Measurements from ENCODE around the gene EFCAB13.
A peak's percentile ranks its signal among the peaks of the same experiment; 100 is the strongest.

Gene EFCAB13

DNA sequence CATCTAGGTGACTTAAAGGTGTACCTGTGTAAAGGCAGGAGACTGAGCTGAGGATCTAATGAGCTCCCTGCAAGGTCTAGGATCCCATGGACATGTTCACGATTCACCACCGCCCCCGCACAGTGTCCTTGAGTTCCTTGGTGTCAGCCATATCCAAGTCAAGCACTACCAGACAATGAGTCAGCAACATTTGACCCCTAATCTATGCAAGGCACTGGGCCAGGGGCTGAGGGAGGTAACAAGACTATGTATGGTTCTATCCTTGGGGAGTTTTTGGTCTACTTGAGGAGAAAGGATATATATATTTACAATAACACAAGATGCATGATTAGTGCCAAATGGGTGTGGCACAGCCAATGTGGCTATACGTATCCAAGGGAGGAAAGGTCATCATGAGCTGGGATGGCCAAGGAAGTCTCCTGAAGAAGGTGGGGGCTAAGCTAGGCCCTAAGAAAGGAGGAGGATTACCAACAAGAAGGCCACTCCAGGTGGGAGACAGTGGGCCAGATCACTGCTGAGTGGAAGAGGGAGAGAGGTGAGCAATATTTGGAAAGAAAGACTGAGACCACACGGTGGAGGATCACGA is 35.1 kb upstream of the EFCAB13 start:
- no peak overlapping the region for H3K27ac ChIP-seq
- TF ChIP-seq, protein P1, sequence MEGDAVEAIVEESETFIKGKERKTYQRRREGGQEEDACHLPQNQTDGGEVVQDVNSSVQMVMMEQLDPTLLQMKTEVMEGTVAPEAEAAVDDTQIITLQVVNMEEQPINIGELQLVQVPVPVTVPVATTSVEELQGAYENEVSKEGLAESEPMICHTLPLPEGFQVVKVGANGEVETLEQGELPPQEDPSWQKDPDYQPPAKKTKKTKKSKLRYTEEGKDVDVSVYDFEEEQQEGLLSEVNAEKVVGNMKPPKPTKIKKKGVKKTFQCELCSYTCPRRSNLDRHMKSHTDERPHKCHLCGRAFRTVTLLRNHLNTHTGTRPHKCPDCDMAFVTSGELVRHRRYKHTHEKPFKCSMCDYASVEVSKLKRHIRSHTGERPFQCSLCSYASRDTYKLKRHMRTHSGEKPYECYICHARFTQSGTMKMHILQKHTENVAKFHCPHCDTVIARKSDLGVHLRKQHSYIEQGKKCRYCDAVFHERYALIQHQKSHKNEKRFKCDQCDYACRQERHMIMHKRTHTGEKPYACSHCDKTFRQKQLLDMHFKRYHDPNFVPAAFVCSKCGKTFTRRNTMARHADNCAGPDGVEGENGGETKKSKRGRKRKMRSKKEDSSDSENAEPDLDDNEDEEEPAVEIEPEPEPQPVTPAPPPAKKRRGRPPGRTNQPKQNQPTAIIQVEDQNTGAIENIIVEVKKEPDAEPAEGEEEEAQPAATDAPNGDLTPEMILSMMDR (conservative IDR thresholded peaks at IDR 0.05), result no peak

DNA sequence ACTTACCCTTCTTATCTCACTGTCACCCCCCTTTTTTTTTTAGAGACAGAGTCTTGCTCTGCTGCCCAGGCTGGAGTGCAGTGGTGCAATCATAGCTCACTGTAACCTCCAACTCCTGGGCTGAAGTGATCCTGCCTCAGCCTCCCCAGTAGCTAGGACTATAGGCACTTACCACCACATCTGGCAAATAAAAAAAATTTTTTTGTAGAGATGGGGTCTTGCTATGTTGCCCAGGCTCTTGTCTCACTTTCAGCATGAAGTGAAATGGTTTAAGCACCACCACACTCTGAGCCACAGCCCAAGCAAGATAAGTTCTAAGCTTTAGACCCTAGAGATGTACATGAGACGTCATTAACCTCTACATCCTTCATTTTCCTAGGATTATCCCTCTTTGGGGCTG is 34.5 kb upstream of the EFCAB13 start:
- TF ChIP-seq, protein P1 (conservative IDR thresholded peaks at IDR 0.05), result no peak
- H3K27ac ChIP-seq, result no peak overlapping the region

DNA sequence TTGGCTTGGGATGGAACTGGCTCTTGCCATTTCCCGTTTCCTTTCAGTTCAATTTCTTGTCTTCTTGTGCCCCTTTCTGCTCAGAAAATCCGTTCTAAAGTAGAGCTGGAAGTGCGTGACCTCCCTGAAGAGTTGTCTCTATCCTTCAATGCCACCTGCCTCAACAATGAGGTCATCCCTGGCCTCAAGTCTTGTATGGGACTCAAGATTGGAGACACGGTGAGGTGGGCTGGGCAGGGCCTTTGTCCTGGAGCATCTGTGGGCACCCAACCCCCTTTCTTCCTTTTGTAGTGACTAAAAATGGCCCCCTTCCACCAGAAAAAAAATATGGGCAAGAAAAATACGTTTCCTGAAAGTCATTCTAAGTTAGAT is 32.9 kb upstream of the EFCAB13 start:
- TF ChIP-seq, protein P1 (conservative IDR thresholded peaks at IDR 0.05), result no peak
- H3K27ac ChIP-seq, result peak overlapping the region; percentile 72

DNA sequence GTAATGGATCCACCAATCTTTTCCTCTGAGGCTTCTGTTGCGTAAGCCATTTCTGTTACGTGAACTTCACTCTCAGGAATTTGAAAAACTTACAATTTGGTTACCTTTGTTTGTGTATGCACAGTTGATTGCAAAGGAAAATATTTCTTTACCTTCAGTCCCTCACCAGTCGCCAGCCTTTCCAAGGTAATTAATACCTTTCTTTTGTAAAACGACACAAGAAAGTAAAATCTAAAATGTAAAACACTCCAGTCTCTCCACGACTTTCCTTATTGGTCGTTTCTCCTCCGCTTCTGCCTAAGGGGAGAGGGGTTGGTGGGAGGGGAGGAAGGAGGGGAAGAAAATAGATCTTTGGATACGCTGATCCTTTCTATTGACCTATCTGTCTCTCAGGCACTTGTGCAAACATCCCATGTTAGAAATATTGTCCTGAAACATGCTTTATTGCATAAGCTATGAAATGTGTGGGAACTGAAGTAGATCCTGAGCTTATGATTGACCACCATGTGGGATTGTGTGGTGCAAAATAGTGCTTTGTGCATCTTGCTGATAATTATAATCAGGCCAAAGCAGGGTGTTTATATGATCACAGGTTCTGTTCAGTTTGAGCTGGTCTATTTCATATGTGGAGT is 32.4 kb upstream of the EFCAB13 start:
- H3K27ac ChIP-seq, result peak overlapping the region; percentile 72
- TF ChIP-seq, protein P1 (conservative IDR thresholded peaks at IDR 0.05), result no peak

DNA sequence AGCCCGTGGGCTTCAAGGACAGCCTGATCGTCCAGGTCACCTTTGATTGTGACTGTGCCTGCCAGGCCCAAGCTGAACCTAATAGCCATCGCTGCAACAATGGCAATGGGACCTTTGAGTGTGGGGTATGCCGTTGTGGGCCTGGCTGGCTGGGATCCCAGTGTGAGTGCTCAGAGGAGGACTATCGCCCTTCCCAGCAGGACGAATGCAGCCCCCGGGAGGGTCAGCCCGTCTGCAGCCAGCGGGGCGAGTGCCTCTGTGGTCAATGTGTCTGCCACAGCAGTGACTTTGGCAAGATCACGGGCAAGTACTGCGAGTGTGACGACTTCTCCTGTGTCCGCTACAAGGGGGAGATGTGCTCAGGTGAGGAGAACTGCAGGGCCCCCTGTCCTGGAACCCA is 31.5 kb upstream of the EFCAB13 start:
- TF ChIP-seq, protein P1 (conservative IDR thresholded peaks at IDR 0.05), result no peak
- H3K27ac ChIP-seq, result peak overlapping the region; percentile 72

DNA sequence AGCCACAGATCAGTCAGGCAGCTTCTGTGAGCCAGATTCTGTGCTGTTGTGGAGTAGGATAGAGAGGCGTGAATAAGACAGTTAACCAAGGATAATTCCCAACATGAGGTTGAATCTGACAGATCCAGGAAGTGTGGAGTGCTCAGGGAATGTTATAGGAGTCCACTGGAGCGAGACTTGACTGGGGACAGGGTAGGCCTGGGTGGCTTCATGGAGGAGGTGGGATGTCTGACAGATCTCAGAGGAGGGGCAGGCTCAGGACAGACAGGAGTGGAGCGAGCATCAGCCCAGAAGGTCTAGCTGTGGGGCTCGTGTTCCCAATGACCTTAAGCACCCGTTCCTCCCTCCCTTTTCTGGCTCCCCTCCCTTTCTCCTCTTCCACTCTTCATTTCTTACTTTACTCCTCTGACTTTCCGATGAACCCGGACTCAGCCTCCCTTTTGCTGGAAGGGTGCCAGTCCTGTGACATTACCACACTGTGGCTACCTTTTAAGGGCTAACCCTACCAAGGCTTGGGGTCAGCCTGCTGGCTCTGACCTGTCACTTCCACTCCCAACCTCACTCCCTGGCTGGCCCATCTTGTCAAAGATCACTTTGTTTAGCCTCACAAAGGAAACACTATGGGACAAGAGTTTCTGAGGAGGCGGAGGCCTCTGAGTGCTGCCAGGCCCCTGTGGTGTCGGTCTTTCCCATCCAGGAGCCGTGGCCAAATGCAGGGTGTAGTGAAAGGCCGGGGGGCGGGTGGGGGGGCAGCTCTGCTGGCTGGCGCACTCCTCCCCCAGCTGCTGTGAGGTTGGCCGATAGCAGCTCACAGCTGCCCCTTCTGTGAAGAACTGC is 28.5 kb upstream of the EFCAB13 start:
- H3K27ac ChIP-seq, result no peak overlapping the region
- TF ChIP-seq, protein P1 (conservative IDR thresholded peaks at IDR 0.05), result no peak

DNA sequence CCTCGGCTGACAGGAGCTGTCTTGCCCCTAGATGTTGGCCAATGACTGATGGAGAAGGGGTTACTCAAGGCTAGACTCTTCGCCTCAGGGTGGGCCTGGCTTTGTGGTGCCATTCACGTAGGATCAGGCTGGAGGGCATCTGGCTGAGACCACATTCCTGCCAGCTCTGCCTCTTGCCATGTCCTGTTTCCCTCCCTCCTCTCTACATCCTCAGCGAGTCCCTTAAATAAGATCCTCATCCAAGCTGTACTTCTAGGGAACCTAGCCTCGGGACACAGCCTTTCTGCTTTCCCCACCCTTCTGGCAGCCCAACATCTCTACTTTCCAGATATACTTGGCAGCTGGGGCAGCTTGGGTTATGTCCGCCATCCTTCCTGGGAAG is 27.9 kb upstream of the EFCAB13 start:
- TF ChIP-seq, protein P1 (conservative IDR thresholded peaks at IDR 0.05), result no peak
- no peak overlapping the region for H3K27ac ChIP-seq
